HCEC 1CT (cell line): ENCODE results near the gene PPP1R37.

Source experiments
- DNase-seq: peaks from one replicate; pipeline ENCODE4 v3.0.0-alpha.2; 2017

Gene PPP1R37

DNA sequence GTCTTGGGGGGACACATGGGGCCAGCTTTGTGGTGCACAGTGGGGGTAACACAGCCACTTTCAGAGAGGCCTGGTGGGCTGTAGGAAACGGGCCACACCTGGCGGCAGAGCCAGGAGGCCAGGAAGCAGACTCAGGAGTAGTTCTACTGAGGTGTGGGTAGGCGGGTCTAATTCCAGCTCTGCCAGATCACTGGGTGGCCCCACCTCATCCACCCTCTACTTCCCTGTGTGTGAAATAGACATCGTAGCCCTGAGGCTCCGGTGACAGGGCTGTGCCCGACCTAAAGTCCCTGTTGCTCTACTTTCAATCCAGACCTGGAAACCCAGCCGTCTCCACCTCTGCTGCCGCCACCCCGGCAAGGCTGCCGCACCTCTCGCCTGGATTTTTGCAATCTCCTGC lies 63.8 kb downstream of the PPP1R37 start:
- DNase-seq, result no peak

DNA sequence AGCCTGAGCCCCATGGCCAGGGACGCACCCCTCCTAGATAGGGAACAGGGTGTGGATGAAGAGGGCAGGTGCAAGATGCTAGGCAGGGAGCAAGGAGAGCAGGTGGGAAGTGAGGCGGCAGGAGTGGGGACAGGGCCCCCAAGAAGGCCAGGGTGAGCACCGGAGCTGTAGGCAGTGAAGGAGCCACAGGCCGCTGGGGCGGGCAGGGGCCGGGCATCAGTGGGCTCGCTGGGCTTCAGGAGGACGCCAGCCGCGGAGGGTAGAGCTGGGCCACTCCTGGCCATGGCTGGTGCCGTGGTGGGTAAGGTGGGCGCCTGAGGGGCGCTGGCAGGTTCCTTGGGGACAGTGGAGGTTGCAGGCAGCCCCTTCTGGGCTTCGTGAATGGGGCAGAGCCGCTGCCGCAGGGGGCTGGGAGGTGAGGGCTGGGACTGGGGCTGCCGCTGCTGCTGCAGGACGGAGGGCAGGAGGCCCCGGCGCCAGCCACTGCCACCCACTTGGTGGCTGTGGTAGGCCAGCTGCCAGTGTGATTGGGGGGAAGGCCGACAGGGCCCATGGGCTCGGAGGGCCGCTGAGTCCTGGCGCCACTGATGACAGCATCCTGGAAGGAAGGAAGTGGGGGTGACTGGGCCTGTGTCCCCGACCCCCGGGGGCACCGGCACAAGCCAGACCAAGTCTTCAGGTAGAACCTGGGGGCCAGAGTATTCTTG lies 65.7 kb downstream of the PPP1R37 start:
- DNase-seq, result no peak

DNA sequence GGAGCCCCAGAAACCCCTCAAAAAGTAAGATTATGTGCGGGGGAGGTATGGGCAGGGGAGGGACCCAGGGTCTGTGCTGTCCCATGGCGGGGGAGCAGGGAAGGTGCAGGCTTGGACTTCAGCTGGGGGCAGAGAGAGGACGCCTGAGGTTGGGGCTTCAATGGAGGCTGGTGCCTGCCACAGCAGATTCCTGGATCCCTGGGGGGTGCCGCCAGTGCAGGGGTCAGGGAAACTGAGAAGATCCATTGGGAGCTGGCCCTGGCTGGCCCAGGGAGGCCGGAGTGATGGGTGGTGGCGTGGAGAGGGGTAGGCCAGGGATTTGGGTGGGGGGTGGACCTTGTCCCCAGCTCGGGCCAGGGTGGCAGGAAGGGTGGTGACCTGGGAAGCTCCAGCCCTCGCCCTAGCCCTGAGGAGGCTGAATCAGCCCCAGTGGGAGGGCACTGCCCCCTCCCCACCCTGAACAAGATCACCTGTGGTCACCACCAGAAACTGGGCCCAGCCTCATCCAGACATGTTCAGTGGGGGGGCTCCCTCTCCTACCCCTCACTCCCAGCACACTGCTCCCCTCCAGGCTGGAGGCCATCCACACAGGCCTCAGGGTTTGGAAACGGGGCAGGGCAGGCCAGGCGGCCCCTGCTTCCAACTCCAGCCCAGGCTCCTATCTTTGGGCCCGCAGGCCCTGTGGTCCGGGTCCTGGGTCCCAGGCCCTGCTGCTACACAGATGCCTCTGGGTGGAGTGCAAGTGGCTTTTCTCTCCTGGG lies 66.4 kb downstream of the PPP1R37 start:
- no peak for DNase-seq

DNA sequence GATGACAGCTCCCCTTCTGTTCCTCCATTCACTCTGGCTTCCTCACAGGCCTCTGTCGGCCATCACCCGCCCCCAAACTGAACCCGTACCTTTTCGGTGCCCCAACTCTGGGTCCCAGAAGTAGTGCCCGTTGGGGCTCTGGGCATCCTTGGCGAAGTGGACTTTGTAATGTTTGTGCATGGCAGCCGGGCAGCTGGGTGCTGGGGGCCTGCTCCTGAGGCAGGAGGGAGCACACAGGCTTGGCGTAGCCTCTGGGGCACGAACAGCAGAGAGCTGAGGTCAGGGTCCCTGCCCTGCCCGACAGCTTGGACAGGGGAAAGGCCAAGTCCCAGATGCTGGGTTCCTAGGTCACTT lies 67.0 kb downstream of the PPP1R37 start:
- DNase-seq, result no peak

DNA sequence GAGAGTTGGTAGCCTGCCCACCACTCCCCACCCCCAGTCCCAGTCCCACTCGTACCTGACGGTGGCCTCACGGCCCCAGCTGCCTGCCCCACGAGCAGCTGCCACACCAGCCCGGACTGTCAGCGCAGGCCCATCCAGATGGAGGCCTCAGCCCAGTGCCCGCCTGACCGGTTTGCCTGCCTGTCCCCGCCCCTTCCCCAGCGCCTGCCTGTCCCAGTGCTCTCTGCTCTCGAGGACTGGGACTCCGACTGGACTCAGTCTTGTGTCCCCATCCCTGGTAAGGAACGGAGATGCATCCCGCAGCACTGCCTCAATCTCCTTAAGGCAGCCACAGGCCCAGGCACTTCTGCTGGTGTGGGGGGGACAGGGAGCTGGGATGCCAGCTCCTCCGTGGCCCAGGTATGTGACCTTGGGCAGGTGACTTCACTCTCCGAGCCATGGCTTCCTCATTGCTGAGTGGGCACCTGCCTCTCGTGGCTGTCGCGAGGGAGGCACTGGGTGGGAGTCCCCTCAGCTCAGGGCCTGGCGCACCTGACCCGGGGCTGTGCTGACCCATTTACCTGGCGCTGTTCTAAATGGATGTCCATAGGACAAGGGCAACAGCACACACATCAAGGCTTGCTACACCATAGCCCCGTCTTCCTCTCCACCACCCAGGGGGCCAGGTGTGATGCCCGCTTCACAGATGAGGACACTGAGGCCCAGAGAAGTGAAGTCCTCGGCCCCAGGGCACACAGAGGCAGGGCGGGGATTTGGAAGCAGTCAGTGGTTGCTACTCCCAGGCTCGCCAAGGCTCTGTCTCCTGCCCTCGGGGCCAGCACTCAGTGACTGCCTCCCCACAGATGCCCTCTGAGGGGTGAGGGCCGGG lies 68.1 kb downstream of the PPP1R37 start, which contains the start of gene NKPD1:
Gene NKPD1 (minus strand): TSS at position 113 of the 868 bp plus-strand sequence. CDS start 832 bp downstream, outside the sequence.
- DNase-seq, result no peak

DNA sequence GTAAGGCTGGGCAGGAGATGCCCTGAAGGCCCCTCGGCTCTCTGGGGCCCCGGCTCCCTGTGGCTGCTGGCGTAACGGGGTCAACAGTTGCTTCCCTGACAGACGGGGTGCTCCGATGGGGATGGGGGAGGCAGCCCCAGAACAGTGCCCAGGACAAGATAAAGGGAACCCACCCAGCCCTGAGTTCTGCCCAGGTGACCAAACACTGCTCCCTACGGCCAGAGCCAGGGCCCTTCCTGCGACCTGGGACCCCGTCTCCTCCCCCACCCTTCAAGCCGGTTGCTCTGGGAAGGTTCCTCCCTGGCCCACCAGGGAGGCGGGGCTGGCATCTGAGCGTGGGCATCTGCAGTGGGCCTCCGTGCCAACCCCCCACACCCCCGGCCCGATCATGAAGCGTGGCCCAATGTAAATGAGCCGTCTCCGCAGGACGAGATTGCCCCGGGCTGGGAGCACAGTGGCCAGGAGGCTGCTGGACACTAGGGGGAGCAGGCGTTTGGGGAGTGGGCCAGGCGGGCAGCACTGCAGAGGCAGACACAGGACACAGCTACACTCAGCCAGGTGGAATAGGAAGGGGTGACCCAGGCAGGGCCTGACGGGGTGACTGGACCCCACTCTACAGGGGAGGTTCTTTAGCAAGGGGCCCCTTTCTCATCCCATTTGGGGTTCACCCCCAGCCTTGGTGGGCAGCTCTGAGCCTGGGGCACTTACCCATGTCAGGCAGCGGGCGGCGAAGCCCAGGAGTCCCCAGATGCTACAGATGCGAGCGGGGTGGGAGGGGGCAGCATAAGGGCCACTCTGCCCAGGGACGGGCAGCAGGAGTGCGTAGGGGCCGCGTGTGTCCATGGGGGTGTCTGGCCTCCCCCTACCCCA lies 69.0 kb downstream of the PPP1R37 start:
- no peak for DNase-seq

DNA sequence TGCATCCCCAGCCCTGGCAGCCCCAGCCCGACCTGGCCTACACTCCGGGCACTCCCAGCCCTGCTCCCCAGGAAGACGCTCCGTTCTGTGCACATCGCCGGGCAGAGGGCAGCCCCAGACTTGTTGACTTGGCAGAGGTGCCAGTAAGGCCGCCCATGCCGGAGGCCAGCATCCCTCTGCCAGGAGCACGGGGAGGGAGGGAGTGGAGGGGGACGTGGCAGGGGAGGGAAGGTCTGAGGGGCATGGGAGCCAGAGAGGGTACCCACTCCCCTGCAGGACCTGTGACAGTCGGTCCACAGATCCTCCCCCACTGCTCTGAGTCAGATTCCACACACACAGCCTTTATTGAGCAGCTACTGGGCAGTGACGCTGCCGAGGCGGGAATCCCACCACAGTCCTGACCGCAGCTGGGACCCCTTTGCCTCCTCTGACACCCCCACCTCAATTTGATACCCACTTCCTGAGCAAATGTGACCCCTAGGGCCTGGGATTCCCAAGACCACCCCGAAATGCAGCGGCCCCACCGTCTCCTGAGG lies 69.7 kb downstream of the PPP1R37 start:
- DNase-seq, result no peak

DNA sequence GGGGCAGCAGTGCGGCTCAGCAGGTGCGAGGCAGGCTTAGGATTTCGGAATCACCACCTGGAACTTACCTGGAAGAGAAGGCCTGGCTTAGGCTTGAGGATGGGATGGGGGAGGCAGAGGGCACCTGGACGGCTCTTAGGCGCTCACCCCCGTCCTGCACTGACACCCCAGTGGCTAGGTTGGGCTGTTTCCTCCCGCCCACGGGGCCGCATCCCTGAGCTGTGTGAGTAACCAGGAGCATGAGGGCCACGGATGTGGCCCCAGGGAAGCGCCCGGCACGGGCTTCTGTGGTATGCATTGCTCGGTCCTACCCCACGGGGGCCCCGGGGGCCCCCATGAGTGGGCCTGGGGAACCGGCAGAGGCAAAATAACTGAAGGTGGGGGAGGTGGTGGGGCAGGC lies 70.2 kb downstream of the PPP1R37 start:
- no peak for DNase-seq

DNA sequence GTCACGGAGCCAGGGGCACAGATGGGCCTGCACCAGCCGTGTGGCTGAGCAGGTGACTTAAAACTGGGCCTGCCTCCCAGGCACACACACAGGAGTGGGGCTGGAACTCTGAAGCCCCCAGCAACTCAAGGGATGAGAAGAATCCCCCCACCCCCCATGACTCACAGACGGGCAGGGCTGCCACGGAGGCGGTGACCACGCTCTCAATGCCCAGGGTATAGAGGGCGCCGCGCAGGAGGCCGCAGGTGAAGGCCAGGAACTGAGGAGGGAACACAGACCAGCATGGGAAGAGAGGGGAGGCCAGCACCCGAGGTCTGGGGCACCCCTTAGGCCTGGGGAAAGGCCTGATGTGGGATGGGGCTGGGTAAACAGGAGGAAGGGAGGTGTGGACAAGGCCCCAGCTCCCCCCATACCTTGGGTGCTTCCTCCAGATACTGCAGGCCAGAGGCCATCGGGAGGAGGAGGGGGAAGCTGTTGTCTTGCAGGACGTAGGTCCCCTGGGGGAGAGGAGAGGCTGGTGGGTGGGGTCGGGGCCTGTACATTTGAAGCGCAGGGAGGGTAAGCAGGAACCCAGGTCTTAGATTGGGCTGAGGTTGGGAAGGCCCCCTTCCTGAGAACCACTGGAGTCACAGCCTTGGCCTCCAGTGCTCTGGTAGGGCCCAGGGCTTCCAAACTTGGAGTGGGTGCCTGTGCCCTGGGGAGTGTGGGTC lies 70.9 kb downstream of the PPP1R37 start:
- no peak for DNase-seq

DNA sequence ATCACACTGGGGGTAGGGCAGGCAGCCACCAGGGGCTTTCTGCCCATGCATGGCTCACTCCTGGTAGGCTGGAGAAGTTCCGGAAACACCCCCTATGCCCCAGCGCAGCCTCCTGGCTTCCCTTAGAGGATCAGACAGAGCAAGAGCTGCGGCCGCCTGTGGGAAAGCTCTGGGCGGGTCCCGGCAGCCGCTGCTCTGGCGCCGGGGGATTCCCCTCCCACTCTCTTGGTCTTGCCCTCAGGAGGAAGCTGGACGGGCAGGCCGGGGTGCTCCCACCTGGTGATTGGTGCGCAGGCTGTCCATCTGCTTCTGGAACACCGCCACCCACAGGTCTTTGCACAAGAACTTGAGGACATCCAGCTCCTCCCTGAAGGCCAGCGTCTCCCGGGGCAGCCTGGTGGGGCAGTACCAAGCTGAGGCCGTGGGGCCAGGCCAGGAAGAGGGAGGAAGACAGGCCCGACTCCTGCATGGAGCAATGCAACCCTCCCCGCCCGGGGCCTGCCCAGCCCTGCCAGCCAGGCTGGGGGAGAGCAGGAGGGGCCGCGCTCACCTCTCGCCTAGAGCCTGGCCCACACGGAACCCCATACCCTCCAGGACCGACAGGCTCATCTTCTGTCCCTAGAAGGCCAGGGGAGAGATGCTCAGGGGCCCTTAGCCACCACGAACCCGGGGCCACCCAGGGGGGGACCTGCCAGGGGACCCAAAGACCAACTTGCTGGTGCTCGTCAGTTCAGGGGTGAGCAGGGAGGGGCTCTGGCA lies 71.8 kb downstream of the PPP1R37 start:
- DNase-seq, result no peak

DNA sequence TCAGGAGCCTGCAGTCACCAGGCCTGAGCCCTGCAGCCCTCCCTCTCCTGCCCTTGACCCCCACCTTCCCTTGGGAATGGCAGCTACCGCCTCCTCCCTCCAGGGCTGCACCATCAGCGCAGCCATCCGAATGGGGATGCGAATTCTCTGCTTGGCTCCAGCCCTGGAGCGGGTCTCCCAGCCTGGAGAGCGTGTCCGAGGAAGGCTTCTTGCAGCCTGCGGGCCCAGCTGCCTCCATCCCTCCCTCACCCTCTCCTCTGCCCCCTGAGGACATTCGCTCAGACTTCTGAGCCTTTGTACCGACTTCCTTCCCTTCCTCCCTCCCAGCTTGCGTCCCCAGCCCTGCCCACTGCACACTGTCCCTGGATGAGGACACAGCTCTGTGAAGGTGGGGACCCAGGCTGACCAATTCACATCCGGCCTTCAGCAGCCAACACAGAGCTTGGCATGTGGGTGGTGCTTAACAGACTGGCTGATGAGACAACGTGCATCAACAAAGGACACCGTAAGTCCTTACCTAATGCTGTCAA lies 73.8 kb downstream of the PPP1R37 start:
- DNase-seq, result no peak

DNA sequence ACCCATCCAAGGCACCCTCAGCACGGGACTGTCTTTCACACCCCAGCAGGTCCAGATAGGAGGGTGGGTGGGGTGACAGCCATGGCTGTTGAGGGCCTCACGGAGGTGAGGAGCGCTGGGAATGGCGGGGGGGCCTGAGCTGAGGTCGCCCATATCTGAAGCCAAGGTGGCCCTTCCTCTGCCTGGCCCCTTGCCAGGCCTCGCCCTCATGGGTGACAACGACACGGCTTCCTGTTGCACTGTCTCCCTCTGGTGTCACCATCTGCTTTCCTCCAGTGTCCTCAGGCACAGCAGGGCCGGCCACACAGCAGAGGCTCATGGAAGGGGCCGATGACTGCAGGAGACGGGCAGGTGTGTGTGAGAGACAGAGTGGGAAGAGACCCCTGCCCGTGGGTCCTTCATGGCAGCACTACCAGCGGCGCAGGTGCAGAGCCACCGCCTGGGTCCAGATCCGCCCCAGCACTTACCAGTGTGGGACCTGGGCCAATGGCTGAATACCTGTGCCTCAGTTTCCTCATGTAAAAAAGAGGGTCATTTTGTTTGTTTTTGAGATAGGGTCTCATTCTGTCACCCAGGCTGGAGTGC lies 75.9 kb downstream of the PPP1R37 start:
- no peak for DNase-seq

DNA sequence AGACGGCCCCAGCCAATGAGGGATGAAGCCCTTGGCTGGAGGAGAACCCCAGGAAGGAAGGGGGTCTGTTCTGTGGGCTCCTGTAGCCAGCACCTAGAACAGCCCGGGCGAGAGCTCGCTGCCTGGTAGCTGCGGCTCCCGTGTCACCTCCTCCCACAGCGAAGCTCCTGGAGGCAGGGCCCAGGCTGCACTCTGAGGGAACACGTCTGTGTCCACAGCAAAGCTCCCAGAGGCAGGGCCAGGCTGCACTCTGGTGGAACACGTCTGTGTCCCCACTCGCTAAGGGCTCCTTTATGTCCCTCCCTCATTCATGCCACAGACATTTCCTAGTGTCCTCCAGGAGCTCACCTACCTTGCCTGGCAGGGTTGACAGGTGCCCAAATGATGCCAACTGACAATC lies 76.6 kb downstream of the PPP1R37 start:
- no peak for DNase-seq

DNA sequence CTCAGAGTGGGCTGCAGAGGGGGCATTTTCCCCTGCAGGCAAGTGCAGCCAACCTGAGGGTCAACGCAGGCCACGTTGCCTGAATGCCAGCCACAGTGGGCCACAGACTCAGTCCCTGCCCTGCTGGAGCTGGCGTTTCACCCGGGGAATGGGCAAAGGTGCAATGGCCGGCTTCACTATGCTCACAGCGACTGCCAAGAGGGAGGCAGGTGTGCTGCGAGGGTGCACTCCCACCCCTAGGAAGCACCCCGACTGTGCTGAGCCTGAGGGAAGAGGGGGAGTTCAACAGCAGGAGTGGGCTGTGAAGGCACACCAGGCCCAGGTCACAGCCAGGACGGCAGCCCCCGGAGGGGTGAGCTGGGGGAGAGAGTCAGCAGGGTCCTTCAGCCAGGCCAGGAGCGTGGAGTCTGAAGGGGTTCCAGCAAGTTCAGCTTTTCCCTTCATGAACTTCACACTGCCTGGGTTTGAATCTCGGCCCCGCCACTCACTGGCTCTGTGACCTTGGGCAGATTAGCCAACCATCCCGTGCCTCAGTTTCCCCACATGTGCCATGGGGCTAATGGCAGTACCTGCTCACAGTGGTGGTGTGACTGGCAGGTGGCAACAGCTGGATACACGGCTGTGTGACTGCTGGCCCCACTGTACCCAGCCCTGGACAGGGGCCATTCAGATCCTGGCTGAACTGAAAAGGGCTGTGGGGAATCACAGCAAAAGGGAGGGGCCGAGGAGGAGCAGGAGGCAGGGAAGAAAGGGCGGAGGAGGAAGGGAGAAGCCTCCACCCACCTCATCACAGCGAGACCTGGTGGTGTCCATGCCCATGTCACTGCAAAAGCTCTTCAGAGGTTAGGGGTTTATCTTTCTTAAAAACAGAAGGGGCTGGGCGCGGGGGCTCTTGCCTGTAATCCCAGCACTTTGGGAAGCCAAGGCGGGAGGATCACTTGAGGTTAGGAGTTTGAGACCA lies 77.4 kb downstream of the PPP1R37 start:
- DNase-seq, result no peak

DNA sequence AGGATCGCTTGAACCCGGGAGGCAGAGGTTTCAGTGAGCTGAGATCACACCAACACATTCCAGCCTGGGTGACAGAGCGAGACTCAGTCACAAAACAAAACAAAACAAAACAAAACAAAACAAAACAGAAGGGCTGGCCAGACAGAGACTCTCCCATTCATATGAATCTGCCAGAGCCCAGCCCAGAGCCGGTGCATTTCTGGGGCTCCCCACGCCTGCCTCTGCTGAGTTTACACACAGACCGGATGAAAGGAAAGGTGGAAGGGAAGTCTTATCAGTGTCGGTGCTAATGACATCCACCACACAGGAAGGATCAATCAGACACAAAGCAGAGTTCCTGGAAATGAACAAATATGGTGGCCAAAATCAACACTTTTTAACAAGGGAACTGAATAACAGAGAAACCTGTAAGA lies 78.2 kb downstream of the PPP1R37 start:
- no peak for DNase-seq

DNA sequence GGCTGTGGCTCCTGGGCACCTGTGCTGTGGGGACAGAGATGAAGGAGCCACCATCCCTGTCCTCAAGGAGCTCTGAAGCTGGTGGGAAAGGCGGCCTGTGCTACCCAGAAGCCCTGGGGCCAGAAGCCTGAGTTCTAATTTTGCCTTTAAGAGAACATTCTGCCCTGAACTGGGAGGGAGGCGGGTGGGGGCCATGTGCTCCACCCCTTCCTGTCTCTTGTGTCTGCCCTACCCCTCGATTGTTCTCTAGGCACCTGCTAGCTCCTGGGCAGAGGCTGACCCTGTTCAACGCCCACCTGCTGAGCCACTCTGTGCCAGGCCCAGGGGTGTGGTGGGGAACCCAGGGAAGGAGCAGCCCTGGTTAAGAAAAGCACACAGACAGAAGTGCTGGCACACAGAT lies 79.2 kb downstream of the PPP1R37 start:
- DNase-seq, result no peak

DNA sequence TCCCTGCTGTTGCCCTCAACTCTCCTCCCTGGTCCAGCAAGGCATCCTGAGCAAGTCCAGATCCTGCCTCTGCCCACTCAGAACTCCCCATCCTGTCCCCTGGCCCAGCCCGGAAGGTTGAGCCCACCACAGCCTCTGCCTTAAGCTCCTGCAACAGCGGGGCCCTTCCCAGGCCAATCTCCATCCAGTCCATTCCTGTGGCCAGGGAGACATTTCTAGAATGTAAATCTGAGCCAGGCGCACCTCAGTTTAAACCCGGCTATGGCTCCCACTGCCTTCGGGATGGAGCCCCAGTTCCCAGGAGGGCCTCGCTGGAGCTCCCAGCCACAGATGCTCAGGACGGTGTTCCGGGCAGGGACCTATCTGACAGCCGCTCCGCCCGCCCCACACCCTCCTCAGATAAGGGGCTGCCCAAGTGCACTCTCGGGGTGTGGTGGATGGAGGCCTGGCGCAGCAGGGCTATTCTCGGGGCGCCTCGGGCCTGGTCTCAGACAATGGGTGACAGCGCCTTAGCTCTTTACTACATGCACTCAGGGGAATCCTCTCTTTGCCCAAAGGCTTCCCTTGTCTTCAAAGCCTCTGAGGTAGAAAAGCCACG lies 79.7 kb downstream of the PPP1R37 start:
- DNase-seq, result no peak

DNA sequence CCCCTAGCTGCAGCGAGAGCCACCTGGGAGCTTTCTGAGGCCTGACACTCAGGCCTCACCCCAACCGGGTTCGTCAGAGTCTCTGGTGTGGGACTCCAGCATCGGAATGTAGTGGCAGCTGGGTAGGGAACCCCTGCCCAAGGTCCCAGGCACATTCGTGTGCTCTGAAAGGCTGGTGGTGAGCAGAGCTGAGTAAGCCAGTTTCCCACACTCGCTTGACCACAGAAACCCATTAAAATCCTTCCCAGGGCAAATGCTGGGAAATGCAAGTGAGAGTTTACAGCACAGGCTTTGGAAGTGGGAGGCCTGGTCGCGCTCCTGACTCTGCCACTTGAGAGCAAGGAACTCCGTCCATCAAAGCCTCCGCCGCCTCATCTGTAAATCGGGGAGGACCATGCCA lies 80.8 kb downstream of the PPP1R37 start:
- peak; percentile 21 for DNase-seq
